Gastroesophageal sphincter (tissue), 3 donors: Measurements from ENCODE around the gene USP37.

Source experiments
- POLR2AphosphoS5 ChIP-seq: sonication (generic); formaldehyde crosslinking; IDR thresholded peaks from one replicate; pipeline ENCODE4 v1.6.1; 2017; ENCODE audit warnings: antibody characterized with exemption
- TF ChIP-seq, protein P1 (sequence below), 4 experiments: fragments of 200-600 bp in 2 of 4; fragments of 450-650 bp in 2 of 4; sonication (generic) in 1 of 4; IDR thresholded peaks; one replicate each; pipeline ENCODE4 v1.5.1; 2017 to 2019; ENCODE audit warnings: antibody characterized with exemption in 4 of 4, mild to moderate bottlenecking in 2 of 4, moderate library complexity in 2 of 4

DNA sequence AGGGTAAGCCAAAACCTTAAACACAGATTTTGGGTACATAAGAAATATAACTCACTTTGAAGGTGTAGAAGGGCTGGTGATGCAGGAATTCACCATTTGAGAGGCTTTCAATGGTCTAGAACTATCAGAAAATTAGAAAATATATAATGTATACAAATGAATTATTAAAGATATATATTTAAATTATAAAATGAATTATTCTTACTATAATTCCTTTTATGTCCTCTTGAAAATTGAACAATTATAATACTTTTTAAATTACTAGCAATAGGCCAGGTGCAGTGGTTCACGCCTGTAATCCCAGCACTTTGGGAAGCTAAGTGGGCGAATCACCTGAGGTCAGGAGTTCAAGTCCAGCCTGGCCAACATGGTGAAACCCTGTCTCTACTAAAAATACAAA, 88.6 kb downstream of the USP37 start:
- no peak for TF ChIP-seq POLR2AphosphoS5
- TF ChIP-seq, protein P1, sequence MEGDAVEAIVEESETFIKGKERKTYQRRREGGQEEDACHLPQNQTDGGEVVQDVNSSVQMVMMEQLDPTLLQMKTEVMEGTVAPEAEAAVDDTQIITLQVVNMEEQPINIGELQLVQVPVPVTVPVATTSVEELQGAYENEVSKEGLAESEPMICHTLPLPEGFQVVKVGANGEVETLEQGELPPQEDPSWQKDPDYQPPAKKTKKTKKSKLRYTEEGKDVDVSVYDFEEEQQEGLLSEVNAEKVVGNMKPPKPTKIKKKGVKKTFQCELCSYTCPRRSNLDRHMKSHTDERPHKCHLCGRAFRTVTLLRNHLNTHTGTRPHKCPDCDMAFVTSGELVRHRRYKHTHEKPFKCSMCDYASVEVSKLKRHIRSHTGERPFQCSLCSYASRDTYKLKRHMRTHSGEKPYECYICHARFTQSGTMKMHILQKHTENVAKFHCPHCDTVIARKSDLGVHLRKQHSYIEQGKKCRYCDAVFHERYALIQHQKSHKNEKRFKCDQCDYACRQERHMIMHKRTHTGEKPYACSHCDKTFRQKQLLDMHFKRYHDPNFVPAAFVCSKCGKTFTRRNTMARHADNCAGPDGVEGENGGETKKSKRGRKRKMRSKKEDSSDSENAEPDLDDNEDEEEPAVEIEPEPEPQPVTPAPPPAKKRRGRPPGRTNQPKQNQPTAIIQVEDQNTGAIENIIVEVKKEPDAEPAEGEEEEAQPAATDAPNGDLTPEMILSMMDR (IDR thresholded peaks at IDR 0.05): no peak
